ENCODE measurements around the gene RPL22.

GRCh38 chr1:6198646-6199297 is 623 bp downstream of the RPL22 start:
- TF ChIP-seq, protein P1, sequence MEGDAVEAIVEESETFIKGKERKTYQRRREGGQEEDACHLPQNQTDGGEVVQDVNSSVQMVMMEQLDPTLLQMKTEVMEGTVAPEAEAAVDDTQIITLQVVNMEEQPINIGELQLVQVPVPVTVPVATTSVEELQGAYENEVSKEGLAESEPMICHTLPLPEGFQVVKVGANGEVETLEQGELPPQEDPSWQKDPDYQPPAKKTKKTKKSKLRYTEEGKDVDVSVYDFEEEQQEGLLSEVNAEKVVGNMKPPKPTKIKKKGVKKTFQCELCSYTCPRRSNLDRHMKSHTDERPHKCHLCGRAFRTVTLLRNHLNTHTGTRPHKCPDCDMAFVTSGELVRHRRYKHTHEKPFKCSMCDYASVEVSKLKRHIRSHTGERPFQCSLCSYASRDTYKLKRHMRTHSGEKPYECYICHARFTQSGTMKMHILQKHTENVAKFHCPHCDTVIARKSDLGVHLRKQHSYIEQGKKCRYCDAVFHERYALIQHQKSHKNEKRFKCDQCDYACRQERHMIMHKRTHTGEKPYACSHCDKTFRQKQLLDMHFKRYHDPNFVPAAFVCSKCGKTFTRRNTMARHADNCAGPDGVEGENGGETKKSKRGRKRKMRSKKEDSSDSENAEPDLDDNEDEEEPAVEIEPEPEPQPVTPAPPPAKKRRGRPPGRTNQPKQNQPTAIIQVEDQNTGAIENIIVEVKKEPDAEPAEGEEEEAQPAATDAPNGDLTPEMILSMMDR (IDR thresholded peaks at IDR 0.05), result no peak
- TF ChIP-seq POLR2A (IDR thresholded peaks at IDR 0.05), result no peak

Measured in heart left ventricle (tissue), 13 donors.